ENCODE data around the gene C11orf97. TPM values are rescaled to one million over a fixed set of nuclear protein-coding genes. Genes with fewer than 3 reads are reported as not detected.

The C11orf97 gene
- total and polyA plus RNA-seq, 9 of the 15 experiments (the other 6 are each of a cell fraction or from before 2014, with no cell fraction given), result not detected

DNA sequence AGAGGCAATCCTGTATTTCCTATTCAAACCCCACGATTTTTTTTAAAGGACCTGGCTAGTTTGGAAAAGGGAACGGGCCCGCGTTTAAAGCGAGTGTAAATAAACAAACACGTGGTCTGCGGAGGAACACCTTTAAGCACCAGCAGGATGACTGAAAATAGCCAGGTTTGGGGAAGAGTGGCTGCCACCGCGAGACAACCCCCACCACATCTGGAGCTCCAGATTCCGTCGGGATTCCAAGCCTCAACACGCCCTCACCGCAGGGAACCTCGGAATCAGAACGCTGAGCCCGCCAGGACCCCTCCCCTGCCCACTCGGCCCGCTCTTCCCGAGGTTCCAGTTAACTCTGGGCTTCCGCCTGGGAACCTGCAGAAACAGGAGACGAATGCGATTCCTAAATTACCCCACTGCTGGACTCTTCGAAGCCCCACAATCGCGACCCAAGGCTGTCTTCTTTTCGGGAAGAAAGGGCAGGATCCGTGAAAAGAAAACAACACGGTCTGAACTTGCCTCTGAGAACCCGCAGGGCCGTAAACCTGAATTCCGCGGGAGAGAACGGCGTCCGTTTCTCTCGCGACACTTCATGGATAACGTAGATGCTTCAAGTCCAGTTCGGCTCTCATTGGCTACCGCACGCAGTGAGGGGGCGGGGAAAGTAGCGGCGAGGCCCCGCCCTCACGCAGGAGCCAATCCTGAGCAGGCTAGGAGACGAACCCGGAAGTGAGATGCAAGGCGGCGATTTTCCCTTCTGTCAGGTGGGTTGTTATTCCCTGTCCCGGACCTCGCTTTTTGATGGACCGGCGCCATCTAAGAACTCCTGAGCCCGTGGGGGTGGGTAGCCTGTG is 18.8 kb upstream of the C11orf97 start, which contains the start of the genes ANKRD49 and MRE11 (continued):
- TF ChIP-seq C11orf30 (IDR thresholded peaks at IDR 0.05; ENCODE audit: low read depth) (peak; percentile 48), RHOXF2B (CRISPR knock-in tag; conservative IDR thresholded peaks at IDR 0.05) (no peak), HBP1 (CRISPR knock-in tag; IDR thresholded peaks at IDR 0.05) (no peak), HNRNPK (IDR thresholded peaks at IDR 0.05; ENCODE audit: low read depth, low read length, poor library complexity, severe bottlenecking) (no peak), ZNF512 (tag; IDR thresholded peaks at IDR 0.05) (no peak), ZNF76 (CRISPR knock-in tag; IDR thresholded peaks at IDR 0.05; ENCODE audit: borderline replicate concordance) (no peak), NONO (IDR thresholded peaks at IDR 0.05; ENCODE audit: low read depth in 2 of 2, low read length in 1 of 2) (no peak; a peak in 1 of 4 replicates), POLR2AphosphoS5 (IDR thresholded peaks at IDR 0.05; ENCODE audit: control insufficient read depth, insufficient read depth, low read depth, low read length) (peak; percentile 77), FOXP1 (CRISPR knock-in tag; IDR thresholded peaks at IDR 0.05) (no peak), PYGO2 (tag; IDR thresholded peaks at IDR 0.05) (no peak), DEAF1 (CRISPR knock-in tag; IDR thresholded peaks at IDR 0.05) (no peak)
- TF ChIP-seq, protein P1, sequence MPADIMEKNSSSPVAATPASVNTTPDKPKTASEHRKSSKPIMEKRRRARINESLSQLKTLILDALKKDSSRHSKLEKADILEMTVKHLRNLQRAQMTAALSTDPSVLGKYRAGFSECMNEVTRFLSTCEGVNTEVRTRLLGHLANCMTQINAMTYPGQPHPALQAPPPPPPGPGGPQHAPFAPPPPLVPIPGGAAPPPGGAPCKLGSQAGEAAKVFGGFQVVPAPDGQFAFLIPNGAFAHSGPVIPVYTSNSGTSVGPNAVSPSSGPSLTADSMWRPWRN (IDR thresholded peaks at IDR 0.05; ENCODE audit: low read depth), result no peak
- TF ChIP-seq, protein P2, sequence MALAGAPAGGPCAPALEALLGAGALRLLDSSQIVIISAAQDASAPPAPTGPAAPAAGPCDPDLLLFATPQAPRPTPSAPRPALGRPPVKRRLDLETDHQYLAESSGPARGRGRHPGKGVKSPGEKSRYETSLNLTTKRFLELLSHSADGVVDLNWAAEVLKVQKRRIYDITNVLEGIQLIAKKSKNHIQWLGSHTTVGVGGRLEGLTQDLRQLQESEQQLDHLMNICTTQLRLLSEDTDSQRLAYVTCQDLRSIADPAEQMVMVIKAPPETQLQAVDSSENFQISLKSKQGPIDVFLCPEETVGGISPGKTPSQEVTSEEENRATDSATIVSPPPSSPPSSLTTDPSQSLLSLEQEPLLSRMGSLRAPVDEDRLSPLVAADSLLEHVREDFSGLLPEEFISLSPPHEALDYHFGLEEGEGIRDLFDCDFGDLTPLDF (CRISPR knock-in tag; IDR thresholded peaks at IDR 0.05), result peak; percentile 43
- TF ChIP-seq, protein P3, sequence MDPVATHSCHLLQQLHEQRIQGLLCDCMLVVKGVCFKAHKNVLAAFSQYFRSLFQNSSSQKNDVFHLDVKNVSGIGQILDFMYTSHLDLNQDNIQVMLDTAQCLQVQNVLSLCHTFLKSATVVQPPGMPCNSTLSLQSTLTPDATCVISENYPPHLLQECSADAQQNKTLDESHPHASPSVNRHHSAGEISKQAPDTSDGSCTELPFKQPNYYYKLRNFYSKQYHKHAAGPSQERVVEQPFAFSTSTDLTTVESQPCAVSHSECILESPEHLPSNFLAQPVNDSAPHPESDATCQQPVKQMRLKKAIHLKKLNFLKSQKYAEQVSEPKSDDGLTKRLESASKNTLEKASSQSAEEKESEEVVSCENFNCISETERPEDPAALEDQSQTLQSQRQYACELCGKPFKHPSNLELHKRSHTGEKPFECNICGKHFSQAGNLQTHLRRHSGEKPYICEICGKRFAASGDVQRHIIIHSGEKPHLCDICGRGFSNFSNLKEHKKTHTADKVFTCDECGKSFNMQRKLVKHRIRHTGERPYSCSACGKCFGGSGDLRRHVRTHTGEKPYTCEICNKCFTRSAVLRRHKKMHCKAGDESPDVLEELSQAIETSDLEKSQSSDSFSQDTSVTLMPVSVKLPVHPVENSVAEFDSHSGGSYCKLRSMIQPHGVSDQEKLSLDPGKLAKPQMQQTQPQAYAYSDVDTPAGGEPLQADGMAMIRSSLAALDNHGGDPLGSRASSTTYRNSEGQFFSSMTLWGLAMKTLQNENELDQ (CRISPR knock-in tag; IDR thresholded peaks at IDR 0.05; ENCODE audit: borderline replicate concordance), result no peak
- TF ChIP-seq, protein P4, sequence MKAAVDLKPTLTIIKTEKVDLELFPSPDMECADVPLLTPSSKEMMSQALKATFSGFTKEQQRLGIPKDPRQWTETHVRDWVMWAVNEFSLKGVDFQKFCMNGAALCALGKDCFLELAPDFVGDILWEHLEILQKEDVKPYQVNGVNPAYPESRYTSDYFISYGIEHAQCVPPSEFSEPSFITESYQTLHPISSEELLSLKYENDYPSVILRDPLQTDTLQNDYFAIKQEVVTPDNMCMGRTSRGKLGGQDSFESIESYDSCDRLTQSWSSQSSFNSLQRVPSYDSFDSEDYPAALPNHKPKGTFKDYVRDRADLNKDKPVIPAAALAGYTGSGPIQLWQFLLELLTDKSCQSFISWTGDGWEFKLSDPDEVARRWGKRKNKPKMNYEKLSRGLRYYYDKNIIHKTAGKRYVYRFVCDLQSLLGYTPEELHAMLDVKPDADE (conservative IDR thresholded peaks at IDR 0.05; ENCODE audit: control insufficient read depth, low read depth, low read length), result no peak; the same call in 1 of the 2 replicates
